Neural crest cell (in vitro differentiated cells): ENCODE data around the gene NR3C1. TPM values are rescaled to one million over a fixed set of nuclear protein-coding genes. Genes with fewer than 3 reads are reported as not detected.

Experiments used
- DNase-seq: peaks from one replicate; pipeline ENCODE4 v3.0.0; 2021; ENCODE audit warnings: low read depth, mixed read lengths, low spot score
- H3K27ac Mint-ChIP-seq: one replicate; pipeline ENCODE4 v1.8.0; 2021; ENCODE audit warnings: mild to moderate bottlenecking, mixed read lengths; ENCODE audit not compliant: unreplicated experiment
- H3K27me3 Mint-ChIP-seq: 2 replicates; pipeline ENCODE4 v1.8.0; 2021; ENCODE audit warnings: low read depth, mild to moderate bottlenecking, mixed read lengths
- H3K36me3 Mint-ChIP-seq: 2 replicates; pipeline ENCODE4 v1.8.0; 2021; ENCODE audit warnings: low read depth, mild to moderate bottlenecking, mixed read lengths
- H3K4me1 Mint-ChIP-seq: 2 replicates; pipeline ENCODE4 v1.8.0; 2021; ENCODE audit warnings: mixed read lengths
- H3K4me3 Mint-ChIP-seq: one replicate; pipeline ENCODE4 v1.8.0; 2021; ENCODE audit warnings: mild to moderate bottlenecking, mixed read lengths
- H3K9me3 Mint-ChIP-seq: 2 replicates; pipeline ENCODE4 v1.8.0; 2021; ENCODE audit warnings: mixed read lengths
- total RNA-seq: library from RNA; stranded (reverse); gene quantifications from 2 replicates; pipeline ENCODE4 v1.2.1, GENCODE V29; 2021
- TF ChIP-seq, protein P1 (sequence below): fragments of 200-600 bp; sonication (generic); conservative IDR thresholded peaks from 2 replicates; pipeline ENCODE4 v1.5.0; 2021; ENCODE audit warnings: antibody characterized with exemption, mild to moderate bottlenecking

Gene NR3C1
- total RNA-seq, 1 donor from 2014 or later: 1.8 TPM

DNA sequence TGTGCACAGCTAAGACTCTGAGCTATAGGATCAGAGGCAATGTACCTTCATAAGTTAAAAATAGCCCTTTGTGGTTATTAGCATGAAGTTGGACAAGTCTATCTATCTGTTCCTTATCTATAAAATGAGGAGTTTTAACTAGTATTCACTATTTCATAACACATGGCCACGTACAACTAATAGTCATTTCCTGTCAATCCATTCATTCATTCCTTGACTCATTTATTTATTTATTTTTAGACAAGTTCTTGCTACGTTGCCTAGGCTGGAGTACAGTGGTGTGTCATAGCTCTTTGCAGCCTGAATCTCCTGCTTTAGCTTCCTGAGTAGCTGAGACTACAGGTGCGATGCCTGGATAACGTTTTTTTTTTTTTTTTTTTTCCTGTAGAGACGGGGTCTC lies 92.1 kb downstream of the NR3C1 start:
- TF ChIP-seq, protein P1, sequence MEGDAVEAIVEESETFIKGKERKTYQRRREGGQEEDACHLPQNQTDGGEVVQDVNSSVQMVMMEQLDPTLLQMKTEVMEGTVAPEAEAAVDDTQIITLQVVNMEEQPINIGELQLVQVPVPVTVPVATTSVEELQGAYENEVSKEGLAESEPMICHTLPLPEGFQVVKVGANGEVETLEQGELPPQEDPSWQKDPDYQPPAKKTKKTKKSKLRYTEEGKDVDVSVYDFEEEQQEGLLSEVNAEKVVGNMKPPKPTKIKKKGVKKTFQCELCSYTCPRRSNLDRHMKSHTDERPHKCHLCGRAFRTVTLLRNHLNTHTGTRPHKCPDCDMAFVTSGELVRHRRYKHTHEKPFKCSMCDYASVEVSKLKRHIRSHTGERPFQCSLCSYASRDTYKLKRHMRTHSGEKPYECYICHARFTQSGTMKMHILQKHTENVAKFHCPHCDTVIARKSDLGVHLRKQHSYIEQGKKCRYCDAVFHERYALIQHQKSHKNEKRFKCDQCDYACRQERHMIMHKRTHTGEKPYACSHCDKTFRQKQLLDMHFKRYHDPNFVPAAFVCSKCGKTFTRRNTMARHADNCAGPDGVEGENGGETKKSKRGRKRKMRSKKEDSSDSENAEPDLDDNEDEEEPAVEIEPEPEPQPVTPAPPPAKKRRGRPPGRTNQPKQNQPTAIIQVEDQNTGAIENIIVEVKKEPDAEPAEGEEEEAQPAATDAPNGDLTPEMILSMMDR: no peak
- DNase-seq: no peak
- Mint-ChIP-seq H3K9me3 (no peaks in the 10 kb centered on the region), H3K4me1 (no peaks in the 10 kb centered on the region), H3K36me3 (no peaks in the 10 kb centered on the region), H3K4me3 (no peak overlapping the region), H3K27me3 (no peaks in the 10 kb centered on the region), H3K27ac (no peak overlapping the region)

DNA sequence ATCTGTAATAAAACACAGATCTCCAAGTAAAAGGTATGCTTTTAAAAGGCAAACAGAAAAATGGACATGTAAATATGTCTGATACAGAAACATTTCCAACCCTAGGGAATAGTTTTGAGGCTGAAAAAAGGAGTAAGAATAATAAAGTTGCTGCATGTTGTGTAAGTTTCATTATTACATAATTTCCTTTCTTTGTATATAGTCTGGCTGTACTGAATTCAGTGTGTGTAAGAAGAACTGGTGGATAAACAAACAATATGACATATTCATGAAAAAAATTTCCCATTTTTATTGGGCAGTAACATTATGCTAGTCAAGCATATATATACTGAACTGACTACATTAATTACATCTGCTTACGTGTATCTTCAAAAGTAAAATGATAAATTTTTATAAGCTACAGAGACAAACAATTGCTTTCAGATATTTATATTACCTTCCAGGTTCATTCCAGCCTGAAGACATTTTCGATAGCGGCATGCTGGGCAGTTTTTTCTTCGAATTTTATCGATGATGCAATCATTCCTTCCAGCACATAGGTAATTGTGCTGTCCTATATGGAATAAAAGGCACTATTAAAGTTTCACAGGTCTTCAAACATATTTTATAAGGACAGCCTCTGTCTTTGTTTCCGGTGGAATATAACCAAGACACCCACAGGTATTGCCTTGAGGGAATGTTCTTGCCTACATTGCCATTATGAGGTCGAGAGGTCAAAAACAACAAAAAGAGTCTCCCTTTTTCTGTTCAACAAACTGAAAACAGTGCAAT lies 93.6 kb downstream of the NR3C1 start:
- DNase-seq: no peak
- H3K9me3 Mint-ChIP-seq: peaks cover 6% of the 10 kb centered on the region
- peaks cover 2% of the 10 kb centered on the region for H3K36me3 Mint-ChIP-seq
- H3K4me1 Mint-ChIP-seq: no peaks in the 10 kb centered on the region
- H3K27ac Mint-ChIP-seq: no peak overlapping the region
- no peaks in the 10 kb centered on the region for H3K27me3 Mint-ChIP-seq
- TF ChIP-seq, protein P1: no peak
- H3K4me3 Mint-ChIP-seq: no peak overlapping the region

DNA sequence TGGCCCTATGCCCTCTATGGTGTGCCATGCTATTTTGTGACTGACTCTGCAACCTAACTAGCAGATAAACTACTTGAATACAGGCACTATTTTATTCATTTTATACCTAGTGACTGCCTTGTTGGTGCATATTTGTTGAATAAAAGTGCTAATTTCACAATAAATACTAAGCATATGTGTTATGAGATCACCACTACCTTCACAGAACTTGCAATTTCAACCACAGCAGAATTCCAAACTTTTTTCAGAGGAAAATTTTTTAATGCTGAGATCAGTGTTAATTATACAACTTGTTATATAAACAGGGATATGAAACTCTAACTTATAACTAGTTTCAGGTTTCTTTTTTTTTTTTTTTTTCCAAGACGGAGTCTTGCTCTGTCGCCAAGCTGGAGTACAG lies 94.8 kb downstream of the NR3C1 start:
- DNase-seq: no peak
- Mint-ChIP-seq H3K27me3 (no peaks in the 10 kb centered on the region), H3K27ac (no peak overlapping the region), H3K4me1 (no peaks in the 10 kb centered on the region), H3K4me3 (no peak overlapping the region), H3K9me3 (peaks cover 7% of the 10 kb centered on the region), H3K36me3 (peaks cover 2% of the 10 kb centered on the region)
- TF ChIP-seq, protein P1: no peak

DNA sequence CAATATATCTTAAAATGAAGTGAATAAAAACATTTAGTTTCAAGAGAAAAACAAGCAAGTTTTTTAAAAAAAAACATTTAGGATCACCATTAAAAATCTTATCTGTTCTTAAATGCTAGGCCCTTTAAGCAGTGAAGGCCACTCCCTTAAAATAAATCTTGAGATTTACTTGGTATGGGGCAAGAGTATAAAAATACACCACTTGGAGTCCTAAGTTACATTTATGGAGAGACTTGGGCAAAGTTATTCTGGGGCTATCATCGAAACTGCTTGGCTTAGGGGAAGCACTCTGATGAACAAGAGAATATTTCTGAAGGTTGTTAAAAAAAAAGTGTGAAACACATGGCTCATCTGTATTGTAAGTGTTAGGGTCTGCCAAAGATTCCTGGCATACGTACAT lies 97.4 kb downstream of the NR3C1 start:
- Mint-ChIP-seq H3K27ac (no peak overlapping the region), H3K27me3 (no peaks in the 10 kb centered on the region), H3K4me1 (no peaks in the 10 kb centered on the region), H3K9me3 (peaks cover 7% of the 10 kb centered on the region), H3K36me3 (peaks cover 2% of the 10 kb centered on the region), H3K4me3 (no peak overlapping the region)
- TF ChIP-seq, protein P1: no peak
- DNase-seq: no peak

DNA sequence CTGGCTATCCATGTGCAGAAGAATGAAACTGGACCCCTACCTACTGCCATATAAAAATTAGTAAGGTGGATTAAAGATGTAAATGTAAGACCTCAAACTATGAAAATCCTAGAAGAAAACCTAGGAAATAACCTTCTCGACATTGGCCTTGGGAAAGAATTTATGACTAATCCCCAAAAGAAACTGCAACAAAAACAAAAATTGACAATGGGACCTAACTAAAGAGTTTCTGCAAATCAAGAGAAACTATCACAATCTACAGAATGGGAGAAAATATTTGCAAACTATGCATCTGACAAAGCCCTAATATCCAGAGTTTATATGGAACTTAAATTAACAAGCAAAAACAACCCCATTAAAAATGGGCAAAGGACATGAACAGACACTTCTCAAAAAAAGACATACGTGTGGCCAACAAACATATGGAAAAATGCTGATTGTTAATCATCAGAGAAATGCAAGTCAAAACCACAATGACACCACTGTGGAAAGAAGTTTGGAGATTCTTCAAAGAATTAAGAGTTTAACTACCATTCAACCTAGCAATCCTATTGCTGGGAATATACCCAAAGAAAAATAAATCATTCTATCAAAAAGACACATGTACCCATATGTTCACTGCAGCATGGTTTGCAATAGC lies 98.5 kb downstream of the NR3C1 start:
- Mint-ChIP-seq H3K27ac (no peak overlapping the region), H3K9me3 (peaks cover 7% of the 10 kb centered on the region), H3K27me3 (no peaks in the 10 kb centered on the region), H3K4me1 (no peaks in the 10 kb centered on the region), H3K4me3 (no peak overlapping the region), H3K36me3 (peaks cover 2% of the 10 kb centered on the region)
- TF ChIP-seq, protein P1: no peak
- no peak for DNase-seq
